RPMI8226 (cell line): ENCODE measurements around the gene KRTAP16-1.
"Not testable (repeated sequence)": the region's sequence is repeated elsewhere in the genome, so short reads cannot be mapped to it uniquely, and the experiment has no call there.

Experiments used
- DNase-seq: peaks from one replicate; pipeline ENCODE4 v3.0.0-alpha.2; 2015

Gene KRTAP16-1, protein sequence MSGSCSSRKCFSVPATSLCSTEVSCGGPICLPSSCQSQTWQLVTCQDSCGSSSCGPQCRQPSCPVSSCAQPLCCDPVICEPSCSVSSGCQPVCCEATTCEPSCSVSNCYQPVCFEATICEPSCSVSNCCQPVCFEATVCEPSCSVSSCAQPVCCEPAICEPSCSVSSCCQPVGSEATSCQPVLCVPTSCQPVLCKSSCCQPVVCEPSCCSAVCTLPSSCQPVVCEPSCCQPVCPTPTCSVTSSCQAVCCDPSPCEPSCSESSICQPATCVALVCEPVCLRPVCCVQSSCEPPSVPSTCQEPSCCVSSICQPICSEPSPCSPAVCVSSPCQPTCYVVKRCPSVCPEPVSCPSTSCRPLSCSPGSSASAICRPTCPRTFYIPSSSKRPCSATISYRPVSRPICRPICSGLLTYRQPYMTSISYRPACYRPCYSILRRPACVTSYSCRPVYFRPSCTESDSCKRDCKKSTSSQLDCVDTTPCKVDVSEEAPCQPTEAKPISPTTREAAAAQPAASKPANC

DNA sequence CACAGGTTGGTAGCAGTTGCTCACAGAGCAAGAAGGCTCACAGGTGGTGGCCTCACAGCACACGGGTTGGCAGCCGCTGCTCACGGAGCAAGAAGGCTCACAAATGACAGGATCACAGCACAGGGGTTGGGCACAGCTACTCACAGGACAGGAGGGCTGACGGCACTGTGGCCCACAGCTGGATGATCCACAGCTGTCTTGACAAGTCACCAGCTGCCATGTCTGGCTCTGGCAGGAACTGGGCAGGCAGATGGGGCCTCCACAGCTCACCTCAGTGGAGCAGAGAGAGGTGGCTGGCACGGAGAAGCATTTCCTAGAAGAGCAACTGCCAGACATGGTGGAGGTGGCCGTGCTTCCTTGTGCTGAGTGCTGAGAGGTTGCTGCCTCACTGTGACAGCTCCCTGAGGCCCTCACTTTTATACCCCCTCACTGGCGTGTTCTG is at the start of gene KRTAP16-1:
Gene KRTAP16-1, minus strand, starts transcription at position 392 of the 442 bp plus-strand sequence. Its CDS starts 56 bp downstream, at position 336.
- peak; percentile 85 for DNase-seq

- no peak for DNase-seq
Measured at GRCh38 chr17:41354536-41354935, 45.4 kb upstream of the KRTAP16-1 start.

DNA sequence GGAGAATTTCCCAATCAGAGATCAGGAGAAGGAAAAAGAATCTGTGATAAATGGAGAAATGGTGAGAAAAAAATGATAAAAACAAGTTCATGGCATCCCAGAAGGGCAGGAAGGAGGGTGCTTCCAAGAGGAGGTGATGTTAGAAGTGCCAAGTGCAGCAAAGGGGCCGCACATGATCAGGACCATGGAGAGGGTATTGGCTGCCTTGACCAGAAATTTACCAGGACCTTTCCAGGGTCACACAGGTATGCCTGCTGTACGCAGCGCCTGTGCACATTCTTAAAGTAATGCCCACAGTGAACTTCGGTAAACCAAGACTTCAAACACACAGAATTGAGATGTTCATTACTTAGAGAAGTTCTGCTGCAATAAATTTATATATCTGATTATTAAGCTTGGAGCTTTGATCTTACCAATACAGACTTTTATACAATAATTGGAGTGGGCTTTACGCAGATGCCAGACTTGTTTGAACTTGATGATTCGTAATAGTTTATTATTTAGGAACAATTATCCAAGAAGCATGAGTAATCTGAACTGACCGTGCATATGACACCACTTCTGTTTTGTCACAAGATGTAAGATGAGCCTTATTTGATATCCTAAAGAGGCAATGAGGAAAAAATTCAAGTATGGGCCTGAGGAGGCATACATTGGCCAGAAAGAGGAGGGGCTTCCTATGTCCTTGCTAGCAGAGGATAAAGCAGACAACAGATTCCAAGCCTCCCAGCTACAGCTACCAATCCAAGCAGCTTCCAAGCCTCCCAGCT is 43.7 kb upstream of the KRTAP16-1 start:
- DNase-seq = no peak

DNA sequence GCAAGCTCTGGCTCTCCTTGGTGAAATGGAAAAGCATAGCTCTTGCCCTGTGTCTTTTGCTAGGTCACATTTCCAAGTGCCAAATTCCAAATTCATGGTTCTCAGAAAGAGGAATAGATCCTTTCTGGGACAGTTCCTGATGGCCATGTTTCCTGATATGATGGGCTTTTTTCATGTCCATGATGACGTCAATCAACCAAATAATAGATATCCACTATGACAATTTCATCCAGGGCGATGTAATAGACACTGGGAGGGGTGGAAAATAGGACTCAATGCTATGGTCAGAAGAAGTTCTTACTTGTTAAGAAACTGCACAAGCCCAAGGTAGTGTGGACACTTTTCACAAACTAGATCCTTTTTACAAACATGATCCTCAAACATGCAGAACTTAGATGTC is 42.1 kb upstream of the KRTAP16-1 start:
- no peak for DNase-seq

GRCh38 chr17:41350381-41350878 is 41.3 kb upstream of the KRTAP16-1 start, which contains the start of gene KRT33A:
Gene KRT33A, minus strand, starts transcription at chr17:41350828. Its CDS starts 61 bp downstream, at chr17:41350767.
- not testable (repeated sequence) for DNase-seq

DNA sequence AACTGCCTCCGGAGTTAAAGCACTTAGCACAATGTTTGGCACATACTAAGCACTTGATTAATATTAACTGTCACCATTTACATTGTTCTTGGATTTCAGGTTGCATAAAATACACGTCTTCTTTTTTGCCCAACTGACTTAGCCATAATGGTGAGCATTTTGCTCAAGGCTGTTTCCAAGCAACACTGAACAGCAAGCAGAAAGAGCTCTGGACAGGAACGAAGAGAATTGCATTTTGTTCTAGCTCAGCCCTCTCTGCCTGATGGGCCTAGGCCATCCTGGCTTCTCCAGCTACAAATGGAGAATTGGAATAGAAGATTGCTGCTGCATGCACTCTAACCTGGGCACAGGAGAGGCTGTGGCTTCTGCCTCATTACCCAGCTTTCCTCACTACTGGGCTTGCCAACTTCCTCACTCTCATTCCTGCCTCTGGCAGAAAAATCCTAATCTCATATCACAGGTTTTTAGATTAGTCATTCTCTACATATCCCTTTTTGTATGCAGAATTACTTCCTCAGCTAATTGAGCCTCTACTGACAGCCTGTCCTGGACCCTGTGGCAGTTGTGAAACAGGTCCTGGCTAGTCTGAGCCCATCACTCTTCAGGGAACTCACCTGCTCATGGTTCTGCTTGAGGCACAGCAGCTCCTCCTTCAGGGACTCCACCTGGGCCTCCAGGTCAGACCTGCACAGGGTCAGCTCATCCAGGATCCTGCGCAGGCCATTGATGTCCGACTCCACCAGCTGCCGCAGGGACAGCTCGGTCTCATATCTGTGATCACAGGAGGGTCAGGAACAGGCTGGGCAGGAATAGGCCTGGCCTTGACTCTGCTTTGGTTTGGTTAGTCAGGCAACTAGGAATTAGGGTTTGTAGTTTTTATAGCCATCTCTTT is 39.0 kb upstream of the KRTAP16-1 start:
- no peak for DNase-seq

- not testable (repeated sequence) for DNase-seq
Measured at GRCh38 chr17:41346421-41346820, 37.3 kb upstream of the KRTAP16-1 start.

DNA sequence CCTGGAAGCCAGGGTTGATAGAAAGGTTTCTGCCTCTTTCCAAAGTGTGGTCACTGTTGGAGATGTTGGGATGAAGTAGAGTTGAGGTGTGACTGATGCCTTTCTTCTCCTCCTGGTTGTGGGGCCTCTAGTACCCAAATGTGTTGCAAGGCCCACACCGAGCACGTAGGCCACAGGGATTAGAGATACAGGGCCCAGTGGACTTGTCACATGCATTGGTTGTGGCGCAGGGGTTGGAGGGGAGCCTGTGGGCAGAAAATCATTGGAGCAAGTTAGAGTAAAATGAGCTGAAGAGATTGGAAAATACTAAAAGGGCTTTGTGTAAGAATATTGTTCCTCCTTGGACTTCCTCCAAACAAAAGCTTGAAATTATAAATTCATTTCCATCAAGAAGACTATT is 36.9 kb upstream of the KRTAP16-1 start:
- DNase-seq = no peak

GRCh38 chr17:41343029-41343428 is 33.9 kb upstream of the KRTAP16-1 start:
- DNase-seq = no peak

DNA sequence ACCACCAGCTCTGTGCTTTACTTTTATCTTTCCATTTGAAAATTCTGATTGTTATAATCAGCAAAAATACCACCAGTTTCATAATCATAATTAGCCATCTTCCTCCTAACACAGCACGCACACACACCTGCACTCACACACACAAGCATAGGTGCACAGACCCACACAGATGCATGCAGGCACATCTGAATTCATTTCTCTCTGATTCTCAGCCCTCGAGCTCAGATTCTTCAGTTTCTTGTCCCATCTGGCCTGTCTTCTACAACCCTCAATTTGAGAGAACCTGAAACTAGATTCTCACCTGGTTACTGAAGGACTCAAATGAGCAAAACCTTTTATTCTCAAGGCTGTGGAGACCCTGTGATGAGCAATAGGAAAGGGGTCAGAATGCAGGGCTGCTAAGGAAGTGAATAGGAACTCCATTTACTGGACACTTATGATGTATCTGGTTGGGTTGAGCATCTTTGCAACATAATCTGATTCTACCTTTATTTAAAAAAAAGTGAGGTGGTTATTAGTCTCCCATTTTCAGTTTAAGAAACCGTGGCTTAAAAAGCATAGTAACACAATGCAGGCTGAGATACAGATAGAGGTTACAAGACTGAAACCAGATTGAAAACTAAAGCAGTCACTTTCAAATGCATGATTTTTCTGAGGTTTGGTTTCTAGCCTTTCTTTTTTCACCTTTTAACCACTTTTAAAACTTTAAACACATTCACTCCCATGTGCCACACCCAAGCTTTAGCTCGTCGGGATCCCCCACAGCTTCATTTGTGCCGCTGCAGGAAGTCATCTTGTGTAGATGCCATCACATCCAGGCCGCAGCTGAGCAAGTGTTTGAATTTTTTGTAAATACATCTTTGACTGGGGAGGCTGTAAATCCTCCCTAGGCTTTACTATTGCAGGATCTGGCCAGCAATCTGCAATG is 32.1 kb upstream of the KRTAP16-1 start:
- DNase-seq = peak; percentile 62

GRCh38 chr17:41340494-41340893 is 31.4 kb upstream of the KRTAP16-1 start:
- DNase-seq = peak; percentile 48

- DNase-seq = peak; percentile 55
Measured at GRCh38 chr17:41339571-41340172, 30.6 kb upstream of the KRTAP16-1 start.

GRCh38 chr17:41338961-41339485 is 29.9 kb upstream of the KRTAP16-1 start:
- DNase-seq = peak; percentile 95

- no peak for DNase-seq
Measured at GRCh38 chr17:41335747-41336146, 26.6 kb upstream of the KRTAP16-1 start.

DNA sequence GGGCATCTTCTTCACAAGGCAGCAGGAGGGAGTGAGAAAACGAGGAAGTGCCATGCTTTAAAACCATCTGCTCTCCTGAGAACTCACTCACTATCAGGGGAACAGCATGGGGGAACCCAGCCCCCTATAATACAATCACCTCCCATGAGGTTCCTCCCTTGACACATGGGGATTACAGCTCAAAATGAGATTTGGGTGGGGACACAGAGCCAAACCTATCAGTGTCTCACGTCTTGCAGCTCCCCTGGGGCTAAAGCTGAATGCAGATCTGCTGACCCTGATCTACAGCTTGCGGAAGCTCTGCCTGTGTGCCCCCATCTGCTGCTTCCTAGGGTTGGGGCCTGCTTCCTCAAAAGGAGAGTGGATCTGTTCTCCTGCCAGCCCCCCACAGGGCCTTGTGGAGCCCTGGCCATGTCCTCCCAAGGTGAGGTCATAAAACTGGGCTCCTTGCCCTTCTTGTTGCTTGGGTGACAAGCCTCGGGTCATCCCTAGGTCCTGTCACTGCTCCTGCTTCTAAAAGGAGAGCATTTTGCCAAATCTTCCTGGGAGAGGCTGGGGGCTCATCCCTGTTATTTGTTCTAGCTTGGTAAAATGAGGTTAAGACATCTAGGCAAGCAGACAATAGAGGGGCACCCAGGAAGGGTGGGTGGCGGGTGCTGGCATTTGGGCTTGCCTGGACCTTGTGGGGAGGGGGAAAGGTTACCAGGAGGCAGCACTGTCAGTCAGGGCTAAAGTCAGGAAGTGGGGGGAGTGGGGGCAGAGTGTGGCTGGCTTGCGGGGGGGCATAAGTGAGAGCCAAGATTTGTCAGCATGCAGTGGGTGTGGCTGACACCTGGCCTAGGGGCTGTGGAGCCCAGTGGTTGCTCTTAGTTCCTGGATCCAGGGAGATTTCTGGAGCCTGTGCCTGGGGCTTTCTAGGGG is 25.5 kb upstream of the KRTAP16-1 start:
- DNase-seq = peak; percentile 52

DNA sequence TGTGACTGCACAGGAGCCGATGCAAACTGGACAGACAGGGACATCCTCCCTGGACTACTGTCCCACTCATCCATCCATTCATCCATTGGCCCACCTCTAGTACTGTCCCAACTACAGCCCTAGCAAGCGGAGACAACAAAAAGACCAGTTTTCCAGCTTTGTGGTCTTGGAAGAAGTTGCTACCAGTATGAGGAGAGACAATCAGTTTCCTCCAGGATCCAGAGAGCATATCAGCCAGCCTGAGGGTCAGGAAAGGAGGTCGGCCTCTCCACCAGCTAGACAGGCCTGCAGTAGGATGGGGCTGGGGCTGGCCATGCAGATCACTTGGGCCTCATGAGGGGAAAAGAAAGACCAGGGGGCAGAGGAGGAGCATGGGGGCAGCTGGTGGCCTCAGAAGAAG is 24.7 kb upstream of the KRTAP16-1 start:
- no peak for DNase-seq

- no peak for DNase-seq
Measured at GRCh38 chr17:41333098-41333497, 24.0 kb upstream of the KRTAP16-1 start.

GRCh38 chr17:41332239-41332638 is 23.1 kb upstream of the KRTAP16-1 start:
- DNase-seq = no peak

GRCh38 chr17:41331606-41332005 is 22.5 kb upstream of the KRTAP16-1 start:
- no peak for DNase-seq
